Kidney (tissue), 14 donors: ENCODE data around the gene HDAC6. TPM values are rescaled to one million over a fixed set of nuclear protein-coding genes. Genes with fewer than 3 reads are reported as not detected.

Experiments used
- DNase-seq, 5 donors: peaks; one replicate each; pipeline ENCODE4 v3.0.0-alpha.2; 2013 to 2020
- FAIRE-seq: peaks from 2 replicates; lab custom pipeline; 2012; peaks lifted over from hg19 to GRCh38; lab: Jason Lieb, UNC
- H3K27ac ChIP-seq, 2 donors: one replicate each; pipeline ENCODE4 v1.7.0; 2013; ENCODE audit warnings: low read depth in 2 of 2, low read length in 2 of 2, inconsistent platforms in 1 of 2
- H3K27me3 ChIP-seq: one replicate; pipeline ENCODE4 v1.7.1; 2013; ENCODE audit warnings: low read length, inconsistent platforms; ENCODE audit not compliant: control insufficient read depth, insufficient read depth
- H3K36me3 ChIP-seq, 3 donors: one replicate each; pipeline versions ENCODE4 v1.7.0 to v1.7.1; 2013; ENCODE audit warnings: low read length in 3 of 3, control low read depth in 1 of 3, inconsistent platforms in 1 of 3; ENCODE audit not compliant: insufficient read depth in 3 of 3, control insufficient read depth in 2 of 3
- H3K4me1 ChIP-seq, 3 donors: one replicate each; pipeline versions ENCODE4 v1.7.0 to v1.7.1; 2013; ENCODE audit warnings: low read length in 3 of 3, inconsistent platforms in 1 of 3, low read depth in 1 of 3; ENCODE audit not compliant: control insufficient read depth in 2 of 3, insufficient read depth in 2 of 3
- H3K4me3 ChIP-seq, 3 donors: one replicate each; pipeline versions ENCODE4 v1.7.0 to v1.8.1; 2013; ENCODE audit warnings: low read length in 3 of 3, control low read depth in 1 of 3, inconsistent platforms in 1 of 3
- H3K9ac ChIP-seq, 3 donors: one replicate each; pipeline versions ENCODE4 v1.7.0 to v1.7.1; 2013; ENCODE audit warnings: low read length in 3 of 3, control low read depth in 1 of 3, inconsistent platforms in 1 of 3
- H3K9me3 ChIP-seq, 3 donors: one replicate each; pipeline versions ENCODE4 v1.7.0 to v1.7.1; 2013; ENCODE audit warnings: low read length in 3 of 3, control low read depth in 1 of 3, inconsistent platforms in 1 of 3; ENCODE audit not compliant: control insufficient read depth in 2 of 3, insufficient read depth in 1 of 3
- CTCF ChIP-seq: IDR thresholded peaks from 3 replicates; pipeline ENCODE4 v1.5.1; 2012; ENCODE audit warnings: mild to moderate bottlenecking, moderate library complexity, borderline replicate concordance; ENCODE audit not compliant: insufficient read depth; ENCODE audit errors: extremely low read depth
- intact Hi-C: fragments of 100-400 bp; cut with DNase I; formaldehyde crosslinking; loops from one replicate; pipeline ENCODE4 v1.11.1; 2022
- polyA plus RNA-seq: library from polyadenylated mRNA; stranded (reverse); fragments of 350-450 nt; fragmentation: Illumina TruSeq; extraction: RNeasy Lipid Tissue Mini Kit (QIAGEN cat#74804); gene quantifications from one replicate; pipeline ENCODE4 v1.2.3, GENCODE V29; 2014; ENCODE audit warnings: low read depth, low replicate concordance; ENCODE audit not compliant: insufficient read depth
- total RNA-seq: library from RNA; stranded (reverse); fragmentation: NEBNext Ultra II Directional; extraction: Animal tissue kit (Norgen Biotek cat#: 25700); gene quantifications from one replicate; pipeline ENCODE4 v1.2.1, GENCODE V29; 2021
- donor health status: control.
- donor health status: control.
- donor health status: control.
- donor health status: control.
- donor health status: control.
- donor health status: DM: yes; HTN: yes; CAD: no.
- donor health status: Normal renal cell carcinoma (clear cell type).

The HDAC6 gene
- total and polyA plus RNA-seq, 2 donors from 2014 or later: 96.9 to 123 TPM

- no peaks in the 10 kb centered on the region for H3K9me3 ChIP-seq
- no peak overlapping the region for H3K4me3 ChIP-seq
- peaks cover 2% of the 10 kb centered on the region for H3K27me3 ChIP-seq
- no peak for DNase-seq
- FAIRE-seq: no peak
- H3K27ac ChIP-seq: no peak overlapping the region
- intact Hi-C loops: no loop called here
- H3K4me1 ChIP-seq: no peaks in the 10 kb centered on the region
- no peaks in the 10 kb centered on the region for H3K36me3 ChIP-seq
- TF ChIP-seq CTCF: no peak
- H3K9ac ChIP-seq: no peak overlapping the region
Measured at GRCh38 chrX:48781705-48782104, 20.2 kb upstream of the HDAC6 start.

- DNase-seq (no peak), FAIRE-seq (no peak)
- Histone ChIP-seq H3K9me3 (no peaks in the 10 kb centered on the region), H3K27me3 (peaks cover 2% of the 10 kb centered on the region), H3K27ac (no peak overlapping the region), H3K36me3 (no peaks in the 10 kb centered on the region), H3K9ac (no peak overlapping the region), H3K4me3 (no peak overlapping the region), H3K4me1 (no peaks in the 10 kb centered on the region)
- TF ChIP-seq CTCF: no peak
- intact Hi-C loops: no loop called here
Measured at GRCh38 chrX:48782216-48782615, 19.7 kb upstream of the HDAC6 start.

- Histone ChIP-seq H3K4me3 (no peak overlapping the region), H3K27me3 (no peaks in the 10 kb centered on the region), H3K27ac (no peak overlapping the region), H3K4me1 (no peaks in the 10 kb centered on the region), H3K36me3 (no peaks in the 10 kb centered on the region), H3K9ac (no peak overlapping the region), H3K9me3 (no peaks in the 10 kb centered on the region)
- intact Hi-C loops: no loop called here
- FAIRE-seq (no peak), DNase-seq (no peak)
- no peak for TF ChIP-seq CTCF
Measured at GRCh38 chrX:48782795-48783194, 19.1 kb upstream of the HDAC6 start.

- no peaks in the 10 kb centered on the region for H3K4me1 ChIP-seq
- no peak overlapping the region for H3K9ac ChIP-seq
- no peaks in the 10 kb centered on the region for H3K9me3 ChIP-seq
- no peak overlapping the region for H3K27ac ChIP-seq
- no peak for FAIRE-seq
- intact Hi-C loops: no loop called here
- H3K36me3 ChIP-seq: no peaks in the 10 kb centered on the region
- H3K4me3 ChIP-seq: no peak overlapping the region
- H3K27me3 ChIP-seq: no peaks in the 10 kb centered on the region
- no peak for DNase-seq
- no peak for TF ChIP-seq CTCF
Measured at GRCh38 chrX:48784726-48785125, 17.1 kb upstream of the HDAC6 start.
